Neural progenitor cell (in vitro differentiated cells): ENCODE measurements around the gene ASPHD1. TPM values are rescaled to one million over a fixed set of nuclear protein-coding genes. Genes with fewer than 3 reads are reported as not detected.
A peak's percentile ranks its signal among the peaks of the same experiment; 100 is the strongest.
"Not testable (repeated sequence)": the region's sequence is repeated elsewhere in the genome, so short reads cannot be mapped to it uniquely, and the experiment has no call there.

Source experiments
- DNase-seq: peaks from one replicate; pipeline ENCODE4 v3.0.0-alpha.2; 2016; ENCODE audit warnings: low spot score
- H2AFZ ChIP-seq: fragments of 200-600 bp; sonication (generic); replicated peaks from 2 replicates; pipeline ENCODE4 v1.6.1; 2016; ENCODE audit warnings: antibody characterized with exemption
- H3F3A ChIP-seq: fragments of 200-600 bp; sonication (generic); 2 replicates; pipeline ENCODE4 v1.6.1; 2016; ENCODE audit warnings: antibody characterized with exemption, low read depth
- H3K27ac ChIP-seq: fragments of 200-600 bp; sonication (generic); 2 replicates; pipeline ENCODE4 v1.5.1; 2016; ENCODE audit warnings: mild to moderate bottlenecking
- H3K27me3 ChIP-seq: fragments of 200-600 bp; sonication (generic); 2 replicates; pipeline ENCODE4 v1.6.1; 2016; ENCODE audit warnings: mild to moderate bottlenecking, moderate library complexity
- H3K36me3 ChIP-seq: fragments of 200-600 bp; sonication (generic); 2 replicates; pipeline ENCODE4 v1.5.1; 2016
- H3K4me1 ChIP-seq: fragments of 200-600 bp; sonication (generic); 2 replicates; pipeline ENCODE4 v1.6.1; 2016; ENCODE audit warnings: mixed run types
- H3K4me2 ChIP-seq: fragments of 200-600 bp; sonication (generic); 2 replicates; pipeline ENCODE4 v1.6.1; 2016
- H3K4me3 ChIP-seq: fragments of 200-600 bp; sonication (generic); 2 replicates; pipeline ENCODE4 v1.5.1; 2016
- H3K79me2 ChIP-seq: fragments of 200-600 bp; sonication (generic); 2 replicates; pipeline ENCODE4 v1.6.1; 2016; ENCODE audit warnings: low read depth
- H3K9ac ChIP-seq: fragments of 200-600 bp; sonication (generic); 2 replicates; pipeline ENCODE4 v1.6.1; 2016
- H3K9me3 ChIP-seq: fragments of 200-600 bp; sonication (generic); 2 replicates; pipeline ENCODE4 v1.5.1; 2016; ENCODE audit warnings: low read depth
- H4K20me1 ChIP-seq: fragments of 200-600 bp; sonication (generic); 2 replicates; pipeline ENCODE4 v1.6.1; 2016; ENCODE audit warnings: low read depth
- H3K27ac Mint-ChIP-seq: 3 replicates; pipeline ENCODE4 v1.8.0; 2021; ENCODE audit warnings: mixed read lengths
- H3K27me3 Mint-ChIP-seq: 2 replicates; pipeline ENCODE4 v1.8.0; 2022; ENCODE audit warnings: low read depth, mild to moderate bottlenecking, inconsistent platforms, moderate library complexity, mixed read lengths; ENCODE audit not compliant: insufficient read depth
- H3K36me3 Mint-ChIP-seq: 3 replicates; pipeline ENCODE4 v1.8.0; 2021; ENCODE audit warnings: mixed read lengths
- H3K4me1 Mint-ChIP-seq: 3 replicates; pipeline ENCODE4 v1.8.0; 2021; ENCODE audit warnings: mixed read lengths
- H3K4me3 Mint-ChIP-seq: 3 replicates; pipeline ENCODE4 v1.8.0; 2021; ENCODE audit warnings: mild to moderate bottlenecking, moderate library complexity, mixed read lengths
- H3K9me3 Mint-ChIP-seq: 3 replicates; pipeline ENCODE4 v1.8.0; 2020; ENCODE audit warnings: mixed read lengths
- CTCF ChIP-seq: fragments of 200-600 bp; sonication (generic); IDR thresholded peaks from 2 replicates; pipeline ENCODE4 v1.5.1; 2017; ENCODE audit warnings: antibody characterized with exemption, mild to moderate bottlenecking
- EZH2 ChIP-seq: fragments of 200-600 bp; sonication (generic); IDR thresholded peaks from 2 replicates; pipeline ENCODE4 v1.6.1; 2017; ENCODE audit warnings: antibody characterized with exemption, mild to moderate bottlenecking, moderate library complexity
- EZH2phosphoT487 ChIP-seq: fragments of 200-600 bp; sonication (generic); IDR thresholded peaks from 2 replicates; pipeline ENCODE4 v1.6.1; 2017; ENCODE audit warnings: antibody characterized with exemption
- total RNA-seq: library from RNA; depleted of rRNA; stranded (reverse); fragments of >200 nt; gene quantifications from 2 replicates; pipeline ENCODE4 v1.2.3, GENCODE V29; 2015; ENCODE audit warnings: low replicate concordance

The ASPHD1 gene
- total RNA-seq, 1 donor from 2014 or later, result 0.97 TPM

GRCh38 chr16:29883987-29884386, 16.3 kb upstream of the ASPHD1 start:
- H3K27me3 Mint-ChIP-seq, result no peaks in the 10 kb centered on the region
- H3K9ac ChIP-seq, result no peak overlapping the region
- no peak overlapping the region for H3K27ac Mint-ChIP-seq
- no peak overlapping the region for H3K27ac ChIP-seq
- no peak overlapping the region for H3K4me2 ChIP-seq
- TF ChIP-seq EZH2, result no peak
- no peak for TF ChIP-seq CTCF
- TF ChIP-seq EZH2phosphoT487, result no peak
- no peaks in the 10 kb centered on the region for H4K20me1 ChIP-seq
- H3F3A ChIP-seq, result no peaks in the 10 kb centered on the region
- H2AFZ ChIP-seq, result no peak overlapping the region
- no peak for DNase-seq
- no peak overlapping the region for H3K4me3 ChIP-seq
- H3K9me3 Mint-ChIP-seq, result no peaks in the 10 kb centered on the region
- H3K36me3 ChIP-seq, result no peaks in the 10 kb centered on the region
- H3K27me3 ChIP-seq, result no peaks in the 10 kb centered on the region
- no peaks in the 10 kb centered on the region for H3K79me2 ChIP-seq
- no peaks in the 10 kb centered on the region for H3K4me1 Mint-ChIP-seq
- no peak overlapping the region for H3K4me3 Mint-ChIP-seq
- H3K9me3 ChIP-seq, result no peaks in the 10 kb centered on the region
- no peaks in the 10 kb centered on the region for H3K36me3 Mint-ChIP-seq
- H3K4me1 ChIP-seq, result no peaks in the 10 kb centered on the region

- not testable (repeated sequence) for H3K4me3 ChIP-seq, H2AFZ ChIP-seq, H3K27ac ChIP-seq, H3K4me1 Mint-ChIP-seq, H3K9me3 Mint-ChIP-seq, H3K27ac Mint-ChIP-seq, H3K27me3 ChIP-seq, H3K4me1 ChIP-seq, H4K20me1 ChIP-seq, H3K4me3 Mint-ChIP-seq, H3K9ac ChIP-seq, H3K4me2 ChIP-seq, H3K9me3 ChIP-seq, H3K27me3 Mint-ChIP-seq, H3K79me2 ChIP-seq, H3K36me3 Mint-ChIP-seq, H3K36me3 ChIP-seq, H3F3A ChIP-seq, DNase-seq
These were observed 10.9 kb upstream of the ASPHD1 start for GRCh38 chr16:29889372-29889771.

GRCh38 chr16:29891525-29892457, 8.5 kb upstream of the ASPHD1 start:
- H3K27ac ChIP-seq, result no peak overlapping the region
- no peak overlapping the region for H3K4me3 ChIP-seq
- H3K27ac Mint-ChIP-seq, result no peak overlapping the region
- H4K20me1 ChIP-seq, result no peaks in the 10 kb centered on the region
- no peak overlapping the region for H3K4me2 ChIP-seq
- no peaks in the 10 kb centered on the region for H3K9me3 Mint-ChIP-seq
- peaks cover 2% of the 10 kb centered on the region for H3K4me1 Mint-ChIP-seq
- no peaks in the 10 kb centered on the region for H3F3A ChIP-seq
- no peaks in the 10 kb centered on the region for H3K79me2 ChIP-seq
- DNase-seq, result no peak
- H3K36me3 Mint-ChIP-seq, result no peaks in the 10 kb centered on the region
- H3K9me3 ChIP-seq, result no peaks in the 10 kb centered on the region
- no peaks in the 10 kb centered on the region for H3K36me3 ChIP-seq
- H3K27me3 Mint-ChIP-seq, result peaks cover 6% of the 10 kb centered on the region
- H2AFZ ChIP-seq, result no peak overlapping the region
- peak overlapping the region; percentile 57 for H3K4me3 Mint-ChIP-seq
- no peak overlapping the region for H3K9ac ChIP-seq
- H3K4me1 ChIP-seq, result no peaks in the 10 kb centered on the region
- no peaks in the 10 kb centered on the region for H3K27me3 ChIP-seq
- TF ChIP-seq EZH2phosphoT487 (no peak), CTCF (no peak), EZH2 (no peak)

GRCh38 chr16:29892458-29892813, 7.9 kb upstream of the ASPHD1 start:
- Histone ChIP-seq H3K27ac (no peak overlapping the region), H2AFZ (no peak overlapping the region), H4K20me1 (peaks cover 4% of the 10 kb centered on the region), H3K27me3 (no peaks in the 10 kb centered on the region), H3K4me3 (no peak overlapping the region), H3K4me1 (no peaks in the 10 kb centered on the region), H3K79me2 (no peaks in the 10 kb centered on the region), H3K36me3 (no peaks in the 10 kb centered on the region), H3K9ac (no peak overlapping the region), H3F3A (no peaks in the 10 kb centered on the region), H3K9me3 (no peaks in the 10 kb centered on the region), H3K4me2 (no peak overlapping the region)
- no peak for DNase-seq
- Mint-ChIP-seq H3K36me3 (no peaks in the 10 kb centered on the region), H3K27ac (no peak overlapping the region), H3K27me3 (peaks cover 8% of the 10 kb centered on the region), H3K4me1 (peaks cover 5% of the 10 kb centered on the region), H3K9me3 (no peaks in the 10 kb centered on the region), H3K4me3 (no peak overlapping the region)
- TF ChIP-seq EZH2phosphoT487 (no peak), CTCF (no peak), EZH2 (no peak)
